HCT116 (cell line): ENCODE results near the gene ERC2. TPM values are rescaled to one million over a fixed set of nuclear protein-coding genes. Genes with fewer than 3 reads are reported as not detected.

Source experiments
- ATAC-seq: fragments of 200-7000 bp; cut with Tn5 transposase; 2 replicates; pipeline ENCODE4 v1.9.1; 2020; ENCODE audit warnings: mild to moderate bottlenecking, moderate library complexity
- Bru-seq: library from RNA; stranded (reverse); fragments of 400-500 nt; gene quantifications from one replicate; lab custom pipeline; 2021; lab: Mats Ljungman, UMichigan
- BruChase-seq, 2 experiments: library from RNA; stranded (reverse); fragments of 400-500 nt; gene quantifications; one replicate each; lab custom pipeline; 2021; lab: Mats Ljungman, UMichigan
- BruUV-seq: library from RNA; stranded (reverse); fragments of 400-500 nt; replicated peaks from 2 replicates; lab custom pipeline; 2021; lab: Mats Ljungman, UMichigan
- CTCF ChIA-PET: fragments of 300-600 bp; sonication (Branson Sonifier 250); formaldehyde crosslinking; loops from one replicate; lab custom pipeline; 2021; ENCODE audit warnings: antibody characterized with exemption; lab: Charles Lee
- POLR2A ChIA-PET: fragments of 300-600, 350-600 bp; sonication (Branson Sonifier 250); formaldehyde crosslinking; loops from one replicate; lab custom pipeline; 2021; ENCODE audit warnings: antibody characterized with exemption; lab: Charles Lee
- RAD21 ChIA-PET, 2 experiments: fragments of 300-600 bp; sonication (Branson Sonifier 250); formaldehyde crosslinking; loops; one replicate each; lab custom pipeline; 2023; ENCODE audit warnings: low total read pairs in 2 of 2; ENCODE audit not compliant: uncharacterized antibody in 2 of 2, unreplicated experiment in 2 of 2, low non-redundant PET in 1 of 2; lab: Charles Lee
- DNase-seq: peaks from one replicate; pipeline ENCODE4 v3.0.0-alpha.2; 2010; ENCODE audit warnings: low read depth, low spot score
- H2AFZ ChIP-seq: fragments of 200-600 bp; shearing (Covaris generic), sonication (generic); 2 replicates; pipeline ENCODE4 v1.6.1; 2017; ENCODE audit warnings: low read depth, mixed run types, mixed read lengths, antibody characterized with exemption, low read length; ENCODE audit not compliant: poor library complexity, severe bottlenecking
- H3K27ac ChIP-seq: 2 replicates; pipeline ENCODE4 v1.5.1; 2012; ENCODE audit warnings: low read depth, low read length
- H3K27me3 ChIP-seq: fragments of 200-600 bp; sonication (generic); 2 replicates; pipeline ENCODE4 v1.6.1; 2016; ENCODE audit warnings: mixed run types, low read length, mixed read lengths; ENCODE audit not compliant: insufficient read depth
- H3K36me3 ChIP-seq, 2 experiments: fragments of 200-500 bp in 1 of 2; fragments of 200-600 bp in 1 of 2; sonication (Bioruptor generic) in 1 of 2; sonication (generic) in 1 of 2; 2 replicates each; pipeline versions ENCODE4 v1.5.1 to v1.6.1; 2014 to 2016; ENCODE audit warnings: low read length in 2 of 2, inconsistent platforms in 1 of 2, mixed read lengths in 1 of 2, mixed run types in 1 of 2; ENCODE audit not compliant: insufficient read depth in 2 of 2, control insufficient read depth in 1 of 2
- H3K4me1 ChIP-seq, 2 experiments: fragments of 200-600 bp in 1 of 2; sonication (generic) in 1 of 2; 2 replicates each; pipeline versions ENCODE4 v1.5.1 to v1.6.1; 2012 to 2017; ENCODE audit warnings: low read length in 2 of 2, inconsistent platforms in 1 of 2, mild to moderate bottlenecking in 1 of 2, mixed read lengths in 1 of 2, mixed run types in 1 of 2, moderate library complexity in 1 of 2; ENCODE audit not compliant: insufficient read depth in 2 of 2, control insufficient read depth in 1 of 2
- H3K4me2 ChIP-seq: fragments of 200-600 bp; sonication (generic); 2 replicates; pipeline ENCODE4 v1.6.1; 2017; ENCODE audit warnings: mixed run types, low read length, mixed read lengths
- H3K4me3 ChIP-seq, 2 experiments: fragments of 200-600 bp in 1 of 2; sonication (generic) in 1 of 2; replicated peaks in 1 of 2; 2 replicates each; pipeline ENCODE4 v1.5.1; 2011 to 2016; ENCODE audit warnings: low read length in 2 of 2, control low read depth in 1 of 2, low read depth in 1 of 2, mild to moderate bottlenecking in 1 of 2, mixed read lengths in 1 of 2, mixed run types in 1 of 2
- H3K79me2 ChIP-seq: fragments of 200-600 bp; sonication (generic); 2 replicates; pipeline ENCODE4 v1.6.1; 2017; ENCODE audit warnings: mild to moderate bottlenecking, mixed run types, low read length, moderate library complexity, mixed read lengths; ENCODE audit not compliant: insufficient read depth
- H3K9ac ChIP-seq: fragments of 200-600 bp; sonication (generic); 2 replicates; pipeline ENCODE4 v1.6.1; 2016; ENCODE audit warnings: low read length, mixed read lengths
- H3K9me2 ChIP-seq: fragments of 200-600 bp; sonication (generic), shearing (Covaris generic); 2 replicates; pipeline ENCODE4 v1.6.1; 2017; ENCODE audit warnings: mixed run types, mild to moderate bottlenecking, moderate library complexity; ENCODE audit not compliant: insufficient read depth
- H3K9me3 ChIP-seq, 2 experiments: fragments of 200-500 bp in 1 of 2; fragments of 200-600 bp in 1 of 2; sonication (Bioruptor generic) in 1 of 2; sonication (generic) in 1 of 2; 2 replicates each; pipeline ENCODE4 v1.6.1; 2014 to 2017; ENCODE audit warnings: low read length in 2 of 2, mixed read lengths in 2 of 2, inconsistent platforms in 1 of 2, low read depth in 1 of 2, mild to moderate bottlenecking in 1 of 2, mixed run types in 1 of 2, moderate library complexity in 1 of 2; ENCODE audit not compliant: control insufficient read depth in 1 of 2, insufficient read depth in 1 of 2
- H4K20me1 ChIP-seq: fragments of 200-600 bp; sonication (generic), shearing (Covaris generic); 2 replicates; pipeline ENCODE4 v1.6.1; 2017; ENCODE audit warnings: mixed run types, mild to moderate bottlenecking, moderate library complexity; ENCODE audit not compliant: insufficient read depth
- CBX3 ChIP-seq: IDR thresholded peaks from 2 replicates; pipeline ENCODE4 v1.6.1; 2012; ENCODE audit warnings: low read depth
- CEBPB ChIP-seq: IDR thresholded peaks from 2 replicates; pipeline ENCODE4 v1.6.1; 2012; ENCODE audit warnings: low read depth
- EGR1 ChIP-seq: IDR thresholded peaks from 2 replicates; pipeline ENCODE4 v1.6.1; 2012; ENCODE audit warnings: low read depth
- ELF1 ChIP-seq: IDR thresholded peaks from 2 replicates; pipeline ENCODE4 v1.6.1; 2012; ENCODE audit warnings: low read depth, borderline replicate concordance
- JUND ChIP-seq: IDR thresholded peaks from 2 replicates; pipeline ENCODE4 v1.6.1; 2012
- POLR2AphosphoS5 ChIP-seq: IDR thresholded peaks from 2 replicates; pipeline ENCODE4 v1.6.1; 2011; ENCODE audit warnings: mild to moderate bottlenecking, low read depth, low read length, moderate library complexity
- RAD21 ChIP-seq: IDR thresholded peaks from 2 replicates; pipeline ENCODE4 v1.6.1; 2012; ENCODE audit warnings: low read depth, mild to moderate bottlenecking
- SP1 ChIP-seq: IDR thresholded peaks from 2 replicates; pipeline ENCODE4 v1.6.1; 2012; ENCODE audit warnings: low read depth
- SRF ChIP-seq: IDR thresholded peaks from 2 replicates; pipeline ENCODE4 v1.6.1; 2012; ENCODE audit warnings: low read depth
- TCF7L2 ChIP-seq: IDR thresholded peaks from 2 replicates; pipeline ENCODE4 v1.7.0; 2011; ENCODE audit warnings: borderline replicate concordance, inconsistent platforms; ENCODE audit not compliant: insufficient read depth, insufficient read length; ENCODE audit errors: extremely low read depth
- YY1 ChIP-seq: IDR thresholded peaks from 2 replicates; pipeline ENCODE4 v1.6.1; 2011; ENCODE audit warnings: low read length, low read depth, moderate library complexity, mild to moderate bottlenecking; ENCODE audit not compliant: insufficient replicate concordance; ENCODE audit errors: extremely low read depth
- intact Hi-C: fragments of 100-400 bp; cut with micrococcal nuclease; formaldehyde crosslinking; loops from 2 replicates; pipeline ENCODE4 v1.10.0; 2022
- long read RNA-seq: library from polyadenylated mRNA; unstranded; transcript quantifications from one replicate; pipeline ENCODE4 v2.0.0, GENCODE V29; 2021; ENCODE audit not compliant: unreplicated experiment
- polyA plus RNA-seq: library from polyadenylated mRNA; unstranded; fragments of >200 nt; gene quantifications from 2 replicates; pipeline ENCODE4 v1.2.1, GENCODE V29; 2012; ENCODE audit warnings: missing spikeins
- total RNA-seq: library from RNA; stranded (reverse); gene quantifications from one replicate; pipeline ENCODE4 v1.2.1, GENCODE V29; 2021; ENCODE audit not compliant: unreplicated experiment
- TF ChIP-seq, protein P1 (sequence below): IDR thresholded peaks from 2 replicates; pipeline ENCODE4 v1.6.1; 2011; ENCODE audit warnings: mild to moderate bottlenecking, low read length, moderate library complexity; ENCODE audit not compliant: insufficient replicate concordance; ENCODE audit errors: extremely low read depth
- TF ChIP-seq, protein P2 (sequence below): IDR thresholded peaks from 2 replicates; pipeline ENCODE4 v1.6.1; 2012

The ERC2 gene
- total RNA-seq: not detected
- not detected in 2 replicates for polyA plus RNA-seq
- Bru-seq, nascent RNA: percentile 0 among the genes with signal in this experiment
- not detected for BruChase-seq, experiment 1, labeled RNA remaining after a 6-hour chase
- BruChase-seq, experiment 2, labeled RNA remaining after a 2-hour chase: percentile 1 among the genes with signal in this experiment
- long read RNA-seq: 0 reads

DNA sequence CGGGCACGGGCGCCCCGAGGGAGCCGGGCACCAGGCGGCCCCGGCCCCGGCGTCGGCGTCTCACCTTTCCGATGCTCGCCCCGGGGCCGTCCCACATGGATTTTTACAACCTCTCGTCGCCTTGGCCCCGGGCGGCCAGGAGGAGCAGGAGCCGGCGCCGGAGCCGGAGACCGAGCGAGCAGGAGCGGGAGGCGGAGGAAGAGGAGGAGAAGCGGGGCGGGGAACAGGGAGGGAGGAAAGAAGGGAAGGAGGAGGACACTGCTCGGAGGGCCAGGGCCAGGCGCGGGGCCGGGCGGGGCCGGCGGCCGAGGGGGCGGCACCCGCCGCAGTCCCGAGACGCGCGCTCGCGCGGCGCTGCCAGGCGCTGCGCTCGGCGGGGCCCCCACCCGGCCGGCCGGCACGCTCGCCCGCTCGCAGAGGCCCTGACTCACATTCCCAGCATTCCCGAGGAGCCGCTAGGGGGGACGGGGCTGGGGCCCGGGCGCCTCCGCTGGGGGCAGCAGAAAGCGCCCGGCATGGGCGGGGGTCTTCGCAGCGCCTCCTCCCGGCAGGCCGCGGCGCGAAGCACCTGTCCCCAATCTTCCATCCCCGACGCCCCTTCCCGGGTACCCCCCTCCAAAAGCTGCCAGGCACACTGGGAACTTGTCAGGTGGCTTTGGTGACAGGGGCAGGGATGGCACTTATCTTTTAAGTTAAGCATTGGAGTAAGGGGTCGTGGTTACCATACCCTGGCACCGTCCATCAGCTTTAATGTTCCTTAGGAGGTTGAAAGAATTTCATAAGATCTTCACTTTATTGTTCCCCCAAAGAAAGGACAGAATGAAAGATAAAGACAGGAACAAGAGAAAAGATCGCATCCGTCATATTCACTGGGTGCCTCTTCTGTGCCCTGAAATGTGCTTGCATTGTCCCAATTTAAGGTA lies at the start of gene ERC2:
Gene ERC2, minus strand, starts transcription at position 284 of the 923 bp plus-strand sequence.
- no peak within 1 kb of the TSS for H2AFZ ChIP-seq
- H3K4me2 ChIP-seq: no peak within 1 kb of the TSS
- no peaks in the 10 kb centered on the region for H3K4me1 ChIP-seq
- H3K9me2 ChIP-seq: no peaks in the 10 kb centered on the region
- no peak within 1 kb of the TSS for H3K9ac ChIP-seq
- H3K27ac ChIP-seq: no peak within 1 kb of the TSS
- no peaks in the 10 kb centered on the region for H3K79me2 ChIP-seq
- no peaks in the 10 kb centered on the region for H4K20me1 ChIP-seq
- ChIA-PET POLR2A (no interaction called here), RAD21 (no interaction called here), CTCF (no interaction called here)
- no TSS peak for BruUV-seq
- ATAC-seq (no peak), DNase-seq (no peak)
- no peaks in the 10 kb centered on the region for H3K9me3 ChIP-seq
- H3K36me3 ChIP-seq: no peaks in the 10 kb centered on the region
- peaks cover 36% of the 10 kb centered on the region for H3K27me3 ChIP-seq
- TF ChIP-seq CEBPB: no peak
- TF ChIP-seq ELF1: no peak
- no peak for TF ChIP-seq SRF
- H3K4me3 ChIP-seq: no peak within 1 kb of the TSS
- intact Hi-C loops: no loop called here

DNA sequence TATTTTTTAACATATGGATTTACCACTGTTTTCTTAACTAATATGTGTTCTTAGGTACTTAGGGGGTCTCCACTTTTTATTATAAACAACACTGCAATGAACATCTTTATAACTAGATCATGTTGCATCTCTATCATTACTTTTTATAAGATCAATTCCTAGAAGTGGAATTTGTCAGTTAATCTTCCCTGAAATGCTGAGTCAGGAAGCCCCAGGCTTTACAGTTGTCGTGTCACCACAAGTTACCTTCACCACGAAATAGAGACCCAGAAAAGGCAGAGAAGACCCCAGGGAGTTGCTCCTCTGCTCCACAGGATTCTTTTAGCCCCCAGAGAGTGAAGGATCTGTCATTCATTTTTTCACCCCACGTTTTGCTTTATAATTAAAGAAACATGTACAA lies 34.5 kb upstream of the ERC2 start:
- ChIA-PET CTCF (no interaction called here), RAD21 (no interaction called here)

More for the DNA sequence above, 34.5 kb upstream of the ERC2 start:
- Histone ChIP-seq H2AFZ (no peak overlapping the region), H3K4me2 (no peak overlapping the region), H3K27ac (no peak overlapping the region), H3K4me1 (no peaks in the 10 kb centered on the region), H3K9me2 (no peaks in the 10 kb centered on the region), H3K27me3 (peaks cover 17% of the 10 kb centered on the region)
- POLR2A ChIA-PET: no interaction called here
- no peak for DNase-seq
- ATAC-seq: no peak
- TF ChIP-seq, protein P1, sequence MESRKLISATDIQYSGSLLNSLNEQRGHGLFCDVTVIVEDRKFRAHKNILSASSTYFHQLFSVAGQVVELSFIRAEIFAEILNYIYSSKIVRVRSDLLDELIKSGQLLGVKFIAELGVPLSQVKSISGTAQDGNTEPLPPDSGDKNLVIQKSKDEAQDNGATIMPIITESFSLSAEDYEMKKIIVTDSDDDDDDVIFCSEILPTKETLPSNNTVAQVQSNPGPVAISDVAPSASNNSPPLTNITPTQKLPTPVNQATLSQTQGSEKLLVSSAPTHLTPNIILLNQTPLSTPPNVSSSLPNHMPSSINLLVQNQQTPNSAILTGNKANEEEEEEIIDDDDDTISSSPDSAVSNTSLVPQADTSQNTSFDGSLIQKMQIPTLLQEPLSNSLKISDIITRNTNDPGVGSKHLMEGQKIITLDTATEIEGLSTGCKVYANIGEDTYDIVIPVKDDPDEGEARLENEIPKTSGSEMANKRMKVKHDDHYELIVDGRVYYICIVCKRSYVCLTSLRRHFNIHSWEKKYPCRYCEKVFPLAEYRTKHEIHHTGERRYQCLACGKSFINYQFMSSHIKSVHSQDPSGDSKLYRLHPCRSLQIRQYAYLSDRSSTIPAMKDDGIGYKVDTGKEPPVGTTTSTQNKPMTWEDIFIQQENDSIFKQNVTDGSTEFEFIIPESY: no peak
- TF ChIP-seq EGR1 (no peak), SRF (no peak), JUND (no peak), SP1 (no peak), POLR2AphosphoS5 (no peak), CBX3 (no peak), TCF7L2 (no peak), YY1 (no peak), RAD21 (no peak), CEBPB (no peak), ELF1 (no peak)
- TF ChIP-seq, protein P2, sequence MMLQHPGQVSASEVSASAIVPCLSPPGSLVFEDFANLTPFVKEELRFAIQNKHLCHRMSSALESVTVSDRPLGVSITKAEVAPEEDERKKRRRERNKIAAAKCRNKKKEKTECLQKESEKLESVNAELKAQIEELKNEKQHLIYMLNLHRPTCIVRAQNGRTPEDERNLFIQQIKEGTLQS: no peak
- TF ChIP-seq, all 23 proteins: peak for 0
- Histone ChIP-seq H3K79me2 (no peaks in the 10 kb centered on the region), H3K36me3 (no peaks in the 10 kb centered on the region), H3K9me3 (no peaks in the 10 kb centered on the region), H4K20me1 (no peaks in the 10 kb centered on the region), H3K9ac (no peak overlapping the region), H3K4me3 (no peak overlapping the region)
- intact Hi-C loops: no loop called here
- no TSS peak for BruUV-seq
